Fibroblast of villous mesenchyme (primary cell): ENCODE results near the gene AP1G2. TPM values are rescaled to one million over a fixed set of nuclear protein-coding genes. Genes with fewer than 3 reads are reported as not detected.
A peak's percentile ranks its signal among the peaks of the same experiment; 100 is the strongest.

Source experiments
- DNase-seq: peaks from one replicate; pipeline ENCODE4 v3.0.0-alpha.2; 2010; ENCODE audit warnings: low read depth
- H3K4me3 ChIP-seq: 2 replicates; pipeline ENCODE4 v1.5.1; 2011; ENCODE audit warnings: low read depth, mild to moderate bottlenecking, low read length
- total RNA-seq: library from RNA; depleted of rRNA; stranded (reverse); fragments of >200 nt; gene quantifications from 2 replicates; pipeline ENCODE4 v1.2.3, GENCODE V29; 2012
- TF ChIP-seq, protein P1 (sequence below): IDR thresholded peaks from 2 replicates; pipeline ENCODE4 v1.5.1; 2012; ENCODE audit warnings: low read depth, mild to moderate bottlenecking, low read length; ENCODE audit not compliant: insufficient read depth

AP1G2 gene
- total RNA-seq, 1 donor, result 18.1 TPM

DNA sequence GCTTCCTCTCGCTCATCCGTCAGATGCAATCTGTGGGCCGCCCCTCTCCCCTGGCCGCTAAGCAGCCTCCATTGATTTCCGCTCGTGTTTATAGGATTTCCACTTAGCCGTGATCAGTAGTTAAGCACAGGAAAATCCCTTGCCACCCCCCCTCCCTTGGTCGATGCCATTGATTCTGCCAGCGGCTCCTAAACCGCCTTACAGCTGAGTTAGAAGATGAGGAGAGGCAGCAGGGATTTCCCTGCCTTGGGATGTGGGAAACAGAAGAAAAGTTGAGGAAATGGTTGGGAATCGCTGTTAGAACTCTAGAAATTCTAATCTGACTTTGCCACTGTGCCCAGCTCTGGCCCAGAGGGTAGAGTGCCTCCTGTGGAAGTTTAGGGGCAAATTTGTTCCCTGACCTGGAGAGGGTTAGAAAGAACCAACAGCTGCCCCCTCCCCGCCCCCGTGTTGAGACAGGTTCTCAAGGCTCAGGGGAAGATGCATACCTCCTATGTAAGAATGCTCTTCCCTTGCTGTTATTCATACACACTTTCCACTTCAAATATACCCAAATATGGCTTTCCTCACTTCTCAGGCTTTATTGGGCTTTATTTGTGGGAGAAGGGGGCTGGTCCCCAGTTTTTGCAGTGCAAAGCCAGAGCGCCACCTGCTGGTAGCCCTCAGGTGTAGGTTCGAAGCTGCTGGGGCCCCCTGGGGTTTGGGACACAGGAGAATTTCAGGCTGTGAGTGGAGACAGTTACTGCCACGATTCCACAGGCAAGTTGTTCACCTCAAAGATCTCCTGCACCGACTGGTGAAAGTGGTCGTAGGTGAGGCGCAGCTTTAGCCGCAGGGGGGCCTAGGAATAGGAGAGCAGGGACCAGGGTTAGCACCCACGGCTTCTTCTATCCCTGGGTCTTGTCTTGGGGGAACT lies 8.3 kb downstream of the AP1G2 start:
- TF ChIP-seq, protein P1, sequence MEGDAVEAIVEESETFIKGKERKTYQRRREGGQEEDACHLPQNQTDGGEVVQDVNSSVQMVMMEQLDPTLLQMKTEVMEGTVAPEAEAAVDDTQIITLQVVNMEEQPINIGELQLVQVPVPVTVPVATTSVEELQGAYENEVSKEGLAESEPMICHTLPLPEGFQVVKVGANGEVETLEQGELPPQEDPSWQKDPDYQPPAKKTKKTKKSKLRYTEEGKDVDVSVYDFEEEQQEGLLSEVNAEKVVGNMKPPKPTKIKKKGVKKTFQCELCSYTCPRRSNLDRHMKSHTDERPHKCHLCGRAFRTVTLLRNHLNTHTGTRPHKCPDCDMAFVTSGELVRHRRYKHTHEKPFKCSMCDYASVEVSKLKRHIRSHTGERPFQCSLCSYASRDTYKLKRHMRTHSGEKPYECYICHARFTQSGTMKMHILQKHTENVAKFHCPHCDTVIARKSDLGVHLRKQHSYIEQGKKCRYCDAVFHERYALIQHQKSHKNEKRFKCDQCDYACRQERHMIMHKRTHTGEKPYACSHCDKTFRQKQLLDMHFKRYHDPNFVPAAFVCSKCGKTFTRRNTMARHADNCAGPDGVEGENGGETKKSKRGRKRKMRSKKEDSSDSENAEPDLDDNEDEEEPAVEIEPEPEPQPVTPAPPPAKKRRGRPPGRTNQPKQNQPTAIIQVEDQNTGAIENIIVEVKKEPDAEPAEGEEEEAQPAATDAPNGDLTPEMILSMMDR, result peak; percentile 93
- peak; percentile 49 for DNase-seq
- no peak overlapping the region for H3K4me3 ChIP-seq

DNA sequence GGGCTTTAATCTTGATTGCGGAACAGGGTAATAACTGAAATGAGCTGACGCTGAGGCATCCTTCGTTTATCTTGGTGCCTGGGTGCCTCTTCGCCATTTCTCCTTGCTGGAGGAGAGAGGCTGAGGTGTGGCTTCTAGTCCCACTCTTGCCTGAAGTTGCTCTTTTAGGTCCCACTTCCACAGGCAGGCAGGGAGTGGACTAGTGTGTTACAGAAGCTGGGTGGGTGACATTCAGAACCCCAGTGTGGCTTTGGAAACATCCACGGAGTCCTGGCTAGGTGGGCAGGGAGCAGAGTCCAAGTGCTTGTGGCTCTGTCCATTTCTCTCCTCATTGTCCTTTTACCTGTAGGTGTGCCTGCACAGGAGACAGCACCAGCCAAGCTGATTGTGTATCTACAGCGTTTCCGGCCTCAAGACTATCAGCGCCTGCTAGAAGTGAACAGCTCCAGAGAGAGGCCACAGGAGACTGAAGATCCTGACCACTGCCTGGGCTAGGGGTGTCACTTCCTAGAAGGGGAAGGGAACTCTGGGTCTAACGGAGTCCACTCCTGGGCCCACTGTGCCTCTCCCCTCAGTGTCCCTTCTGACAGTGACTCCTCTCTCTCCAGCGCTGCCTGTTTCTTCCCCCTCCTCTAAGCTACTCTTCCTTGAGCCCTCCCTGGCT lies 9.1 kb downstream of the AP1G2 start:
- no peak overlapping the region for H3K4me3 ChIP-seq
- no peak for DNase-seq
- TF ChIP-seq, protein P1, result no peak

DNA sequence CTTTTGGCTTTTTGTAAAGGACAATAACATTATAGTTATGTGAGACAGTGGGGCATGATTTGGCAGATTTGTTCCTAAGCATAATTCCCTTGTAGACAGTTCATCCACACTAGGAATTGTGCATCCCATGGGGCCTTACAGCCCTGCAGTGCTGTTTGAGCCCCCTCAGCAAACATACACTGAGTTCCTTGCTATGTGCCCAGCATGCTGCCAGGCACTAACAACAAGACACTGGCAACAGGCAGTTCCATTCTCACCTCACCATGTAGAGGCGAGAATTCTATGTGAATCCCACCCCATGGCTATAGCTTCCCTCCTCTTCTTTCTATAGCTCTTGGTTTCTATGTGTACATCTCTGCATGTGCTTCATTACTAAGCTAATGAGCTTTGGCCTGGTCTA lies 9.6 kb downstream of the AP1G2 start:
- H3K4me3 ChIP-seq, result no peak overlapping the region
- DNase-seq, result no peak
- TF ChIP-seq, protein P1, result no peak

DNA sequence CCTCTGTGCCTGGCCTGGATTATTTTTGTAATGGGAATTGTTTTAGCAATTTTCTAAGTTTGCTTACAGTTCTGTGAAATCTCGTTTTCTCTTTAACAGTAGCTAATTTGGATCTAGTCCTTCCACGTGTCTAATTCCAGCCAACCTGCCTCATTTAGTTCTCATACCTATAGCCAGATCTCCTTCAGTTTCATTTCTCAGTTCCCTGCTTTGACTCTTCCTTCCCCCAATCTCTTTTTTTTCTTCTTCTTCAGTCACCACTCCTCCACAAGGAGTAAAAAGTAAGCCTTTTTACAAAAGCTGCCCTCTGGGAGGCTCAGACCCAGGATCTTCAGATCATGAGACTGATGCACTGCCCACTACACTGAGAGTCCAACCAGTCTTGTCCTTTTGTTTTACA lies 10.1 kb downstream of the AP1G2 start:
- TF ChIP-seq, protein P1, result no peak
- no peak overlapping the region for H3K4me3 ChIP-seq
- DNase-seq, result no peak

DNA sequence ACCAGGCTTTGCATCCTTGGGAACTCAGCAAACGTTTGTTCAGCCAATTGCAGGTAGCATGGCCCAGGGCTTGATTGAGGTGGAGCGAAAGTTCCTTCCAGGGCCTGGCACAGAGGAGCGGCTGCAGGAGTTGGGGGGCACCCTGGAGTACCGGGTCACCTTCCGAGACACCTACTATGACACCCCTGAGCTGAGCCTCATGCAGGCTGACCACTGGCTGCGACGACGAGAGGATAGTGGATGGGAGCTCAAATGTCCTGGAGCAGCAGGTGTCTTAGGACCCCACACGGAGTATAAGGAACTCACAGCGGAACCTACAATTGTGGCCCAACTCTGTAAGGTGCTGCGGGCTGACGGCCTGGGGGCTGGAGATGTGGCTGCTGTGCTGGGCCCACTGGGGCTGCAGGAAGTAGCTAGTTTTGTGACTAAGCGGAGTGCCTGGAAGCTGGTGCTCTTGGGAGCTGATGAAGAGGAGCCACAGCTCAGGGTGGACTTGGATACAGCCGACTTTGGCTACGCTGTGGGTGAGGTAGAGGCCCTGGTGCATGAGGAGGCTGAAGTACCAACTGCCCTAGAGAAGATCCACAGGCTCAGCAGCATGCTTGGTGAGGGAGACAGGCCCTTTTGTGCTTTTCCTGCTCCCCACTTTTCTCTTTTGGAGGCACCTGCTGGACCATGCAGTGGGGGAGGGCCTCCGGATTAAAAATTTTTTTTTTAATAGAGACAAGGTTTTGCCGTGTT lies 10.7 kb downstream of the AP1G2 start:
- TF ChIP-seq, protein P1, result no peak
- DNase-seq, result no peak

DNA sequence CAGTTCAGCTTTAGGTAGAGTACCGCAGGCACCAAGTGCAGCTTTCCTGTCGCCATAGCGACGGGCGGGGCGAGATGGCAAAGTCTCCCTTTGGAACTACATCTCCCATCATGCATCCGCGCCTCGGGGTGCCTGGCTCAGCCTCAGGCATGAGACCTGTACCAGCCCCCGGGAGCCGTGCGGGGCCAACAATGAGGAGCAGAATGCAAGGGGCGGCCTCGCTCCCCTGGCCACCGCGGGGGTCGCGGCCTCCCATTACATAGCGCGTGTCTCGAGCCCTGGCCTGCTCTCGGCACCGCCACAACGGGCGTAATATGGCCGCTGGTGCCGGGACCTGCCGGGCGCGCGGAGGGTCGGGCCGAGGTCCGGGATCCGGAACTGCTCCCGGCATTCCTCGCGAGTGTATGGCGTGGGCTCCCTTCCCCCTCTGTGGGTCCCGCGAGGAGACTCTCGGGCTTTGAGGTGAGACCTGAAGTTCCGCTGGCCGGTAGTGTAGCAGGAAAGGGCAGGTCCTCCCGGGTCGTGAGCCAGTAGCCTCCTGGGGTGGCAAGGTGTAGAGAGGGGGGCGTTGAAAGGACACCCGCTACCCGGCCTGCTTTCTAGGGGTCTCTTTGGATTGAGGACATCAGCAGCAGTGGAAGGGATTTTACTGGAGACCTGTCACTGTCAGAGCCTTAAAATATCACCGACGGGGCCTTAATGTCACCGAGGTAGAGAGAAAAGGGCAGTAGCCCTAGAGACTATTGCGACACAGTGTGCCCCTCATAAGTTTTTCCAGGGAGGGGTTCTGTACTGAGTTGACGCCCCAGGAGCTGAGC lies 11.5 kb downstream of the AP1G2 start, which contains the start of gene THTPA:
Gene THTPA, plus strand, starts transcription at position 390 of the 818 bp plus-strand sequence. CDS start 487 bp downstream, outside the sequence.
- TF ChIP-seq, protein P1, result no peak
- H3K4me3 ChIP-seq, result peak within 1 kb of the TSS; percentile 91
- peak; percentile 88 for DNase-seq

More for the DNA sequence above, 10.7 kb downstream of the AP1G2 start:
- peak overlapping the region; percentile 91 for H3K4me3 ChIP-seq
